Posterior vena cava (tissue), 2 donors: ENCODE data around the gene BRD1. TPM values are rescaled to one million over a fixed set of nuclear protein-coding genes. Genes with fewer than 3 reads are reported as not detected.
"Not testable (repeated sequence)": the region's sequence is repeated elsewhere in the genome, so short reads cannot be mapped to it uniquely, and the experiment has no call there.

ENCODE experiments used
- DNase-seq: peaks from one replicate; pipeline ENCODE4 v3.0.0-alpha.2; 2020; ENCODE audit warnings: low spot score
- intact Hi-C, 2 donors: fragments of 100-400 bp; cut with DNase I; formaldehyde crosslinking; loops; one replicate each; pipeline versions ENCODE4 v1.14.1 to v1.14.2; 2022 to 2023
- total RNA-seq, 2 donors: library from RNA; stranded (reverse); fragmentation: NEBNext Ultra II Directional; extraction: Animal tissue kit (Norgen Biotek cat#: 25700); gene quantifications; one replicate each; pipeline ENCODE4 v1.2.1, GENCODE V29; 2021
- donor health status: DM: yes; HTN: yes; CAD: no.
- donor health status: DM: yes; HTN: yes; CAD: no.

BRD1 gene
- total RNA-seq, 2 donors from 2014 or later = 20.8 to 21.7 TPM

GRCh38 chr22:49829044-49829853 is 1.6 kb upstream of the BRD1 start:
- DNase-seq = no peak
- intact Hi-C loops = loop anchor here in 1 of 2 donors (10.0 kb wide), 1 partner anchor 1384 kb away; no protein-coding TSS in a partner anchor

GRCh38 chr22:49828599-49828965 is 909 bp upstream of the BRD1 start:
- intact Hi-C loops = loop anchor here in 1 of 2 donors (10.0 kb wide), 1 partner anchor 1384 kb away; no protein-coding TSS in a partner anchor
- DNase-seq = no peak

- intact Hi-C loops = loop anchor here in 1 of 2 donors (10.0 kb wide), 1 partner anchor 1383 kb away; no protein-coding TSS in a partner anchor
- DNase-seq = no peak
Measured at GRCh38 chr22:49827271-49827852, 311 bp downstream of the BRD1 start.

GRCh38 chr22:49826603-49827270 is 936 bp downstream of the BRD1 start:
- peak; percentile 89 for DNase-seq
- intact Hi-C loops = loop anchor here in 1 of 2 donors (10.0 kb wide), 1 partner anchor 1382 kb away; no protein-coding TSS in a partner anchor

- no peak for DNase-seq
Measured at GRCh38 chr22:49825944-49826602, 1.6 kb downstream of the BRD1 start.

GRCh38 chr22:49825436-49825835 is 2.2 kb downstream of the BRD1 start:
- intact Hi-C loops = loop anchor here in 1 of 2 donors (10.0 kb wide), 1 partner anchor 1381 kb away; no protein-coding TSS in a partner anchor
- no peak for DNase-seq

More at GRCh38 chr22:49825944-49826602, 1.6 kb downstream of the BRD1 start:
- intact Hi-C loops = loop anchor here in 1 of 2 donors (10.0 kb wide), 1 partner anchor 1381 kb away; no protein-coding TSS in a partner anchor

- intact Hi-C loops = loop anchor here in 1 of 2 donors (10.0 kb wide), 1 partner anchor 1380 kb away; no protein-coding TSS in a partner anchor
- no peak for DNase-seq
Measured at GRCh38 chr22:49824936-49825335, 2.7 kb downstream of the BRD1 start.

- DNase-seq = no peak
- intact Hi-C loops = loop anchor here in 1 of 2 donors (10.0 kb wide), 1 partner anchor 1380 kb away; no protein-coding TSS in a partner anchor
Measured at GRCh38 chr22:49824185-49824925, 3.3 kb downstream of the BRD1 start.

- no peak for DNase-seq
- intact Hi-C loops = loop anchor here in 1 of 2 donors (10.0 kb wide), 1 partner anchor 1379 kb away; no protein-coding TSS in a partner anchor
Measured at GRCh38 chr22:49823289-49824045, 4.2 kb downstream of the BRD1 start.

- not testable (repeated sequence) for DNase-seq
- intact Hi-C loops = loop anchor here in 1 of 2 donors (10.0 kb wide), 1 partner anchor 1377 kb away; no protein-coding TSS in a partner anchor
Measured at GRCh38 chr22:49821741-49822140, 5.9 kb downstream of the BRD1 start.

- no peak for DNase-seq
- intact Hi-C loops = loop anchor here in 1 of 2 donors (10.0 kb wide), 1 partner anchor 1376 kb away; no protein-coding TSS in a partner anchor
Measured at GRCh38 chr22:49820984-49821383, 6.7 kb downstream of the BRD1 start.

- DNase-seq = no peak
- intact Hi-C loops = no loop called here
Measured at GRCh38 chr22:49817359-49817758, 10.3 kb downstream of the BRD1 start.

- intact Hi-C loops = no loop called here
- DNase-seq = no peak
Measured at GRCh38 chr22:49815641-49816091, 12.0 kb downstream of the BRD1 start.

GRCh38 chr22:49814856-49815255 is 12.8 kb downstream of the BRD1 start:
- DNase-seq = no peak
- intact Hi-C loops = no loop called here

GRCh38 chr22:49814164-49814686 is 13.4 kb downstream of the BRD1 start:
- intact Hi-C loops = no loop called here
- DNase-seq = no peak

GRCh38 chr22:49812838-49813237 is 14.8 kb downstream of the BRD1 start:
- intact Hi-C loops = no loop called here
- DNase-seq = no peak
